A549 (cell line): Measurements from ENCODE around the gene BTG1.

ENCODE experiments used
- POLR2A ChIP-seq: IDR thresholded peaks from 2 replicates; pipeline ENCODE4 v1.6.1; 2012; ENCODE audit warnings: mild to moderate bottlenecking, low read length
- RNF2 ChIP-seq: fragments of 200-600 bp; sonication (generic); IDR thresholded peaks from 2 replicates; pipeline ENCODE4 v1.6.1; 2016; ENCODE audit warnings: low read depth, mild to moderate bottlenecking, antibody characterized with exemption, moderate library complexity, borderline replicate concordance
- ZFP36 ChIP-seq: fragments of 450-650 bp; IDR thresholded peaks from 2 replicates; pipeline ENCODE4 v1.6.1; 2014; ENCODE audit warnings: borderline replicate concordance; ENCODE audit not compliant: partially characterized antibody

- no peak for TF ChIP-seq RNF2
- no peak for TF ChIP-seq POLR2A
- no peak for TF ChIP-seq ZFP36
Measured at GRCh38 chr12:92105676-92106075, 40.0 kb downstream of the BTG1 start.
